IMR-90 (cell line): ENCODE data around the gene PGRMC1. TPM values are rescaled to one million over a fixed set of nuclear protein-coding genes. Genes with fewer than 3 reads are reported as not detected.

Experiments
- ATAC-seq: fragments of 200-7000 bp; cut with Tn5 transposase; 2 replicates; pipeline ENCODE4 v1.9.1; 2020; ENCODE audit warnings: low read depth, mild to moderate bottlenecking, moderate library complexity
- BruUV-seq: library from RNA; stranded (reverse); fragments of 400-500 nt; replicated peaks from 2 replicates; lab custom pipeline; 2021; lab: Mats Ljungman, UMichigan
- CTCF ChIA-PET: fragments of 300-600 bp; formaldehyde crosslinking; extraction: SDS; loops from one replicate; lab custom pipeline; 2021; ENCODE audit warnings: antibody characterized with exemption; lab: Yijun Ruan, JAX
- POLR2A ChIA-PET: fragments of 300-600 bp; sonication (Branson Sonifier 250); formaldehyde crosslinking; loops from one replicate; lab custom pipeline; 2022; ENCODE audit warnings: antibody characterized with exemption; ENCODE audit not compliant: unreplicated experiment; lab: Charles Lee
- DNase-seq: peaks from one replicate; pipeline ENCODE4 v3.0.0; 2013
- H2AFZ ChIP-seq: replicated peaks from 2 replicates; pipeline ENCODE3; 2013; ENCODE audit warnings: low read length, mild to moderate bottlenecking; ENCODE audit not compliant: poor library complexity
- H2AK5ac ChIP-seq: 2 replicates; pipeline ENCODE4 v1.6.1; 2013; ENCODE audit warnings: low read depth, low read length, inconsistent platforms
- H2AK9ac ChIP-seq: replicated peaks from 2 replicates; pipeline ENCODE3; 2013; ENCODE audit warnings: mild to moderate bottlenecking, low read depth, low read length, moderate library complexity; ENCODE audit not compliant: poor library complexity
- H2BK120ac ChIP-seq: 2 replicates; pipeline ENCODE4 v1.6.1; 2013; ENCODE audit warnings: low read depth, low read length, inconsistent platforms
- H2BK15ac ChIP-seq: 3 replicates; pipeline ENCODE4 v1.6.1; 2013; ENCODE audit warnings: low read depth, low read length, inconsistent platforms
- H2BK20ac ChIP-seq: 2 replicates; pipeline ENCODE4 v1.6.1; 2013; ENCODE audit warnings: low read depth, mild to moderate bottlenecking, inconsistent platforms, low read length, moderate library complexity
- H2BK5ac ChIP-seq: 2 replicates; pipeline ENCODE4 v1.6.1; 2013; ENCODE audit warnings: mild to moderate bottlenecking, low read depth, low read length, inconsistent platforms; ENCODE audit not compliant: poor library complexity, severe bottlenecking
- H3K14ac ChIP-seq: replicated peaks from 2 replicates; pipeline ENCODE4 v1.6.1; 2013; ENCODE audit warnings: low read depth, low read length, inconsistent platforms
- H3K18ac ChIP-seq: 2 replicates; pipeline ENCODE4 v1.6.1; 2013; ENCODE audit warnings: low read depth, low read length, control low read depth
- H3K23ac ChIP-seq: 2 replicates; pipeline ENCODE4 v1.6.1; 2013; ENCODE audit warnings: low read depth, low read length, inconsistent platforms
- H3K27ac ChIP-seq: 2 replicates; pipeline ENCODE4 v1.5.1; 2013; ENCODE audit warnings: mild to moderate bottlenecking, control low read depth, low read length; ENCODE audit not compliant: insufficient read depth
- H3K27me3 ChIP-seq: 2 replicates; pipeline ENCODE4 v1.6.1; 2013; ENCODE audit warnings: low read length; ENCODE audit not compliant: control insufficient read depth, insufficient read depth
- H3K36me3 ChIP-seq: 2 replicates; pipeline ENCODE4 v1.6.1; 2013; ENCODE audit warnings: low read length, mixed read lengths; ENCODE audit not compliant: control insufficient read depth, insufficient read depth
- H3K4ac ChIP-seq: 2 replicates; pipeline ENCODE4 v1.6.1; 2013; ENCODE audit warnings: low read depth, low read length, inconsistent platforms
- H3K4me1 ChIP-seq: 2 replicates; pipeline ENCODE4 v1.6.1; 2013; ENCODE audit warnings: low read length, mixed read lengths; ENCODE audit not compliant: control insufficient read depth, insufficient read depth
- H3K4me2 ChIP-seq: 2 replicates; pipeline ENCODE4 v1.6.1; 2013; ENCODE audit warnings: low read depth, mild to moderate bottlenecking, control low read depth, low read length, moderate library complexity
- H3K4me3 ChIP-seq: 2 replicates; pipeline ENCODE4 v1.5.1; 2013; ENCODE audit warnings: low read depth, mild to moderate bottlenecking, control low read depth, low read length, moderate library complexity; ENCODE audit not compliant: insufficient read depth
- H3K56ac ChIP-seq: 2 replicates; pipeline ENCODE4 v1.6.1; 2013; ENCODE audit warnings: low read length, inconsistent platforms; ENCODE audit not compliant: insufficient read depth; ENCODE audit errors: extremely low read depth
- H3K79me1 ChIP-seq, 2 experiments: 2 replicates each; pipeline ENCODE4 v1.6.1; 2013; ENCODE audit warnings: low read length in 2 of 2, inconsistent platforms in 1 of 2, low read depth in 1 of 2
- H3K9ac ChIP-seq: 2 replicates; pipeline ENCODE4 v1.6.1; 2013; ENCODE audit warnings: low read depth, low read length, control low read depth
- H3K9me1 ChIP-seq: 2 replicates; pipeline ENCODE4 v1.6.1; 2013; ENCODE audit warnings: low read length, inconsistent platforms; ENCODE audit not compliant: insufficient read depth
- H3K9me3 ChIP-seq: 2 replicates; pipeline ENCODE4 v1.6.1; 2013; ENCODE audit warnings: low read length; ENCODE audit not compliant: control insufficient read depth, insufficient read depth
- H4K20me1 ChIP-seq: 2 replicates; pipeline ENCODE4 v1.6.1; 2013; ENCODE audit warnings: low read length, inconsistent platforms; ENCODE audit not compliant: insufficient read depth
- H4K5ac ChIP-seq: 2 replicates; pipeline ENCODE4 v1.6.1; 2013; ENCODE audit warnings: mild to moderate bottlenecking, low read depth, low read length, control low read depth
- H4K8ac ChIP-seq, 2 experiments: 2 replicates each; pipeline ENCODE4 v1.6.1; 2013; ENCODE audit warnings: low read depth in 2 of 2, low read length in 2 of 2, control low read depth in 1 of 2, inconsistent platforms in 1 of 2
- H4K91ac ChIP-seq: 2 replicates; pipeline ENCODE4 v1.6.1; 2013; ENCODE audit warnings: low read depth, low read length, inconsistent platforms; ENCODE audit not compliant: insufficient read depth
- BHLHE40 ChIP-seq: fragments of 150-350 bp; IDR thresholded peaks from 2 replicates; pipeline ENCODE4 v1.6.1; 2016; ENCODE audit warnings: mild to moderate bottlenecking, low read depth, low read length
- CEBPB ChIP-seq: IDR thresholded peaks from 2 replicates; pipeline ENCODE4 v1.6.1; 2012; ENCODE audit warnings: low read depth, low read length, improper control_type of control experiment
- CHD1 ChIP-seq: IDR thresholded peaks from 2 replicates; pipeline ENCODE4 v1.6.1; 2012; ENCODE audit warnings: low read depth, low read length, improper control_type of control experiment
- CTCF ChIP-seq: conservative IDR thresholded peaks from 2 replicates; pipeline ENCODE4 v1.5.1; 2012; ENCODE audit warnings: mild to moderate bottlenecking, low read depth, low read length, improper control_type of control experiment
- ELK1 ChIP-seq: fragments of 150-350 bp; IDR thresholded peaks from 2 replicates; pipeline ENCODE4 v1.6.1; 2016; ENCODE audit warnings: low read depth, mild to moderate bottlenecking, low read length, moderate library complexity, borderline replicate concordance
- FOS ChIP-seq: fragments of 150-350 bp; IDR thresholded peaks from 2 replicates; pipeline ENCODE4 v1.6.1; 2016; ENCODE audit warnings: low read depth, low read length
- MAFK ChIP-seq: IDR thresholded peaks from 2 replicates; pipeline ENCODE4 v1.6.1; 2012; ENCODE audit warnings: low read depth, low read length, improper control_type of control experiment
- MAZ ChIP-seq: IDR thresholded peaks from 2 replicates; pipeline ENCODE4 v1.6.1; 2012; ENCODE audit warnings: low read depth, mild to moderate bottlenecking, low read length, improper control_type of control experiment, moderate library complexity, borderline replicate concordance
- MXI1 ChIP-seq: IDR thresholded peaks from 2 replicates; pipeline ENCODE4 v1.6.1; 2012; ENCODE audit warnings: low read depth, mild to moderate bottlenecking, low read length, moderate library complexity, borderline replicate concordance
- NFE2L2 ChIP-seq: fragments of 150-350 bp; IDR thresholded peaks from 2 replicates; pipeline ENCODE4 v1.6.1; 2016; ENCODE audit warnings: low read depth, mild to moderate bottlenecking, low read length
- POLR2A ChIP-seq: IDR thresholded peaks from 2 replicates; pipeline ENCODE4 v1.6.1; 2012; ENCODE audit warnings: mild to moderate bottlenecking, low read depth, low read length
- RAD21 ChIP-seq: IDR thresholded peaks from 2 replicates; pipeline ENCODE4 v1.6.1; 2012; ENCODE audit warnings: low read length, improper control_type of control experiment
- RCOR1 ChIP-seq: IDR thresholded peaks from 2 replicates; pipeline ENCODE4 v1.6.1; 2012; ENCODE audit warnings: mild to moderate bottlenecking, low read length, improper control_type of control experiment; ENCODE audit not compliant: insufficient replicate concordance
- RFX5 ChIP-seq: IDR thresholded peaks from 2 replicates; pipeline ENCODE4 v1.8.0; 2012; ENCODE audit warnings: low read depth, mild to moderate bottlenecking, low read length, moderate library complexity
- SMC3 ChIP-seq: fragments of 150-350 bp; IDR thresholded peaks from 2 replicates; pipeline ENCODE4 v1.6.1; 2016; ENCODE audit warnings: low read depth, mild to moderate bottlenecking, antibody characterized with exemption, low read length, moderate library complexity
- USF2 ChIP-seq: fragments of 150-350 bp; IDR thresholded peaks from 2 replicates; pipeline ENCODE4 v1.6.1; 2017; ENCODE audit warnings: mild to moderate bottlenecking, antibody characterized with exemption, low read length, low read depth
- WGBS, 2 experiments: methylation state at CpG; one replicate each; pipeline versions ENCODE4 v1.1.5 to v1.1.7; 2013; ENCODE audit warnings: missing lambda C conversion rate in 2 of 2; ENCODE audit not compliant: insufficient read length in 1 of 2; ENCODE audit errors: extremely low coverage in 2 of 2; 5-methylcytosine and 5-hydroxymethylcytosine counted together
- dilution Hi-C: fragments of 300-500 bp; cut with HindIII; formaldehyde crosslinking; loops from one replicate; pipeline ENCODE4 v1.14.3; 2018; ENCODE audit warnings: low sequenced_read_pairs; ENCODE audit not compliant: unreplicated experiment
- in situ Hi-C: fragments of 300-500 bp; cut with MboI; formaldehyde crosslinking; loops from 3 replicates; pipeline ENCODE4 v1.14.3; 2019; ENCODE audit warnings: low sequenced_read_pairs, inconsistent platforms, mixed read lengths
- intact Hi-C: fragments of 100-400 bp; cut with micrococcal nuclease; formaldehyde crosslinking; loops from 2 replicates; pipeline ENCODE4 v1.10.0; 2022
- polyA plus RNA-seq, 3 experiments: library from polyadenylated mRNA; depleted of rRNA; stranded (reverse); fragments of >200 nt; gene quantifications; 2 replicates each; pipeline ENCODE4 v1.2.3, GENCODE V29; 2012; ENCODE audit warnings: low replicate concordance in 1 of 3
- total RNA-seq: library from RNA; depleted of rRNA; stranded (reverse); fragments of >200 nt; gene quantifications from 2 replicates; pipeline ENCODE4 v1.2.3, GENCODE V29; 2012

Gene PGRMC1
- total and polyA plus RNA-seq, 2 of the 4 experiments (the other 2 are of a cell fraction), result 58.5 to 75.3 TPM

- WGBS, 2 experiments, result no CpG with 5 or more reads among the region's 5 CpGs
- no peak overlapping the region for H2BK120ac ChIP-seq
Measured at GRCh38 chrX:119194621-119195020, 41.5 kb upstream of the PGRMC1 start.

More at GRCh38 chrX:119194621-119195020, 41.5 kb upstream of the PGRMC1 start:
- ATAC-seq (no peak), DNase-seq (no peak)
- in situ Hi-C loops (no loop called here), intact Hi-C loops (no loop called here), dilution Hi-C loops (no loop called here)
- no peak overlapping the region for H4K8ac ChIP-seq
- H3K23ac ChIP-seq, result no peak overlapping the region
- H3K18ac ChIP-seq, result no peak overlapping the region
- H4K20me1 ChIP-seq, result no peaks in the 10 kb centered on the region
- no peak overlapping the region for H4K5ac ChIP-seq
- CTCF ChIA-PET, result no interaction called here
- no peak overlapping the region for H2BK20ac ChIP-seq
- no TSS peak for BruUV-seq
- no peaks in the 10 kb centered on the region for H3K36me3 ChIP-seq
- H2AFZ ChIP-seq, result no peak overlapping the region
- no peak overlapping the region for H2BK15ac ChIP-seq
- no peak overlapping the region for H2AK5ac ChIP-seq
- H2AK9ac ChIP-seq, result no peak overlapping the region
- H3K9ac ChIP-seq, result no peak overlapping the region
- H3K79me1 ChIP-seq, result no peaks in the 10 kb centered on the region
- H3K9me3 ChIP-seq, result no peaks in the 10 kb centered on the region
- H3K56ac ChIP-seq, result no peak overlapping the region
- no peaks in the 10 kb centered on the region for H3K4me1 ChIP-seq
- H3K4me2 ChIP-seq, result no peak overlapping the region
- TF ChIP-seq POLR2A, result no peak
- TF ChIP-seq CEBPB, result no peak
- no peak for TF ChIP-seq NFE2L2
- TF ChIP-seq BHLHE40, result no peak
- TF ChIP-seq ELK1, result no peak
- no peak for TF ChIP-seq RFX5
- no peak for TF ChIP-seq MXI1
- no peak for TF ChIP-seq MAZ
- TF ChIP-seq MAFK, result no peak
- TF ChIP-seq RAD21, result no peak
- TF ChIP-seq SMC3, result no peak
- TF ChIP-seq USF2, result no peak
- TF ChIP-seq CHD1, result no peak
- no peak for TF ChIP-seq RCOR1
- TF ChIP-seq CTCF, result no peak
- TF ChIP-seq FOS, result no peak
- H3K9me1 ChIP-seq, result no peaks in the 10 kb centered on the region
- H3K4me3 ChIP-seq, result no peak overlapping the region
- H3K27me3 ChIP-seq, result peaks cover 4% of the 10 kb centered on the region
- POLR2A ChIA-PET, result no interaction called here
- H3K27ac ChIP-seq, result no peak overlapping the region
- no peak overlapping the region for H2BK5ac ChIP-seq
- H3K14ac ChIP-seq, result no peak overlapping the region
- no peak overlapping the region for H4K91ac ChIP-seq
- H3K4ac ChIP-seq, result no peak overlapping the region
